GM19025 (cell line): ENCODE measurements around the gene CCDC17.

Experiments used
- ATAC-seq: cut with Tn5 transposase; IDR thresholded peaks from one replicate; pipeline ENCODE4 v1.9.1; 2021; ENCODE audit warnings: mild to moderate bottlenecking, low read depth, moderate library complexity; ENCODE audit not compliant: unreplicated experiment

Gene CCDC17

DNA sequence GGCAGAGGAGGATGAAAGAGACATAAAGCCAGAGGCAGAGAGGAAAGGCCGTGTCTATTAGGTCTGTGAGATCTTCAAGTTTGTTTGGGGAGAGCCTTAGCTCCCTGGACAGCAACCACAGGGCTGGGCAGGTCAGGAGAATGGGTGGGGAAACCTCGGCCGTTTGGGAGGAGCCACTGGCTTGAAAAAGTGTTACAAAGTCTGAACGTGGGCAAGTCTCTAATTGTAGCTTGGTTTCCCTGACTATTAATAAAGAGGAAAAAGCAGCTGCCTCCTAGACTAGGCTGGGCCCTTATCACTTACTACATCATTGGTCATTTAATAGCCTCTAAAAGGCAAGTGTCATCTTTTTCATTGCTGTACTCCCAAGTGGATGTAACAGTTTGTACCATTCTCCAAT lies at the start of gene CCDC17:
TSS of gene CCDC17 (minus strand) at position 83 of the 400 bp plus-strand sequence. CDS start 145 bp downstream, outside the sequence.
- ATAC-seq = no peak

DNA sequence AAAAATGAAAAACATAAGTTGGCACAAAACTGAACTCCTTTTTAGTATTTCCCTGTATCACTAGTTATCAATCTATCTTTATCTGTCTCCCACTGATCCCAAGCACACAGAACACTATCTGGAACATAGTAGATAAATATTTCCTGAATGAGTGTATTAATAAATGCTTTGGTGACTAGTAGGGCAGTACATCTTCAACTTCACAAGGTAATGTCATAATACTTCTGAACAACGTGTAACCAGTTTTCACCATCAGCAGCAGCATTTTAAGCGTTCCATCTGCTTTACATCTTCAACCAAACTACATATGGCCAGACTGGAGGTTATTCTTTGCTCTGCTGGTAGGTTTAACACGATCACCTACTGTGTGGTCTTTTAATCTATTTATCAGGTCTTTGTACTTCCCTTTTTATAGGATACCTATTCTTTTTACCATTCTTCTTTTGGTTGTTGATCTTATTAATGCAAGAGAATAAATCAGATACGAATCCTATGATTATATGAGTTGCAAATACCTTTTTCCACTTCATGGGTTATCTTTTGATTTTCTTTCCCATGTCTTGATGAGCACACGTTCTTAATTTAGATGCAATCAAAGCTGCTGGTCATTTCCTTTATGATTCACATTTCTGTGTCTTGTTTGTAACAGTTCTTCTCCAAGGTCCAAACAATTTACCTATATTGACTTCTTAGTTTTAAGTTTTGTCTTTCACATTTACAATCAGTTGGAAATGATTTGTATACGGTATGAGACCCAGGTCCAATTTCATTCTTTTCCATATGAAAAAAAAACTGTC lies 46.2 kb upstream of the CCDC17 start:
- no peak for ATAC-seq

DNA sequence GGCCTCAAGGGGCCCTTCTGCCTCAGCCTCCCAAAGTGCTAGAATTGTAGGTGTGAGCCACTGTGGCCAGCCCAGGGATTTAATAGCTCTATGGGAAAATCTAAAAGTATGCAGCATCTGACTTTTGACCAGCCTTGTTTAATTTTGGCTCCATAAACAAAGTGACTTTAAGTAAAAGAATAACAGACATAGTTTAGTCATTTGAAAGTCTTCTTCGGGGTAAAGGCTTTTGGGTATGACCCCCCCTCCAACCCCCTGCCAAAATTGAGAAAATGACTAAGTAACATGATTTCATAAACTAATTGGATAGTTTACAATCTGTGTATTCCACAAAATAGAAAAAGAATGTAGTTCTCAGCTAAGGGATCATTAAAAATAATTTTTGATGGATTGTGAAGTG lies 45.5 kb upstream of the CCDC17 start:
- no peak for ATAC-seq

DNA sequence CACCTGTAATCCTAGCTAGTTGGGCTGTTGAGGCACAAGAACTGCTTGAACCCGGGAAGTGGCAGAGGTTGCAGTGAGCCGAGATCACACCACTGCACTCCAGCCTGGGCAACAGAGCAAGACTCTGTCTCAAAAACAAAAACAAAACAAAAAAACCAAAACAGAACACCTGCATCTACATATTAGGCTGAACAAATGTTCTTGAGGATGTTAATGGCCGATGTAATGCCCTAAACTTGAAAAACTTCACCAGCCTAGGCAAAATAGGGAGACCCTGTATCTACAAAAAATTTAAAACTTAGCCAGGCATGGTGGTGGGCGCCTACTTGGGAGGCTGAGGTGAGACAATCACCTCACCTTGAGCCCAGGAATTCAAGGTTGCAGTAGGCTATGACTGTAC lies 44.7 kb upstream of the CCDC17 start:
- ATAC-seq = no peak

GRCh38 chr1:45667321-45668111 lies 43.7 kb upstream of the CCDC17 start:
- no peak for ATAC-seq

DNA sequence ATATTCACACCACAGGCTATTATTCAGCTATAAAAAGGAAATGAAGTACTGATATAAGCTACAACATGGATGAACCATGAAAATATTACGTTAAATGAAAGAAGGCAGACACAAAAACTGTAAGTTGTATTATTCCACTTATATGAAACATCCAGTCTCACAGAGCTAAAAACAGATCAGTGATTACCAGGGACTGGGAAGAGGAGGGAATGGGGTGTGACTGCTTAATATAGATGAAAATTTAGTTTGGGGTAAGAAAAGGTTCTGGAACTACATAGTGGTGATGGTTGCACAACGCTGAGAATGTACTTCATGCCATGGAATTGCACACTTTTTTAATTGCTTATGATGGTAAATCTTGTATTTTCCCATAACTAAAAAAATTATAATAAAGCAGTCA lies 43.0 kb upstream of the CCDC17 start:
- ATAC-seq = no peak

GRCh38 chr1:45660336-45660735 lies 36.5 kb upstream of the CCDC17 start:
- ATAC-seq = no peak

GRCh38 chr1:45659222-45659621 lies 35.4 kb upstream of the CCDC17 start:
- no peak for ATAC-seq

DNA sequence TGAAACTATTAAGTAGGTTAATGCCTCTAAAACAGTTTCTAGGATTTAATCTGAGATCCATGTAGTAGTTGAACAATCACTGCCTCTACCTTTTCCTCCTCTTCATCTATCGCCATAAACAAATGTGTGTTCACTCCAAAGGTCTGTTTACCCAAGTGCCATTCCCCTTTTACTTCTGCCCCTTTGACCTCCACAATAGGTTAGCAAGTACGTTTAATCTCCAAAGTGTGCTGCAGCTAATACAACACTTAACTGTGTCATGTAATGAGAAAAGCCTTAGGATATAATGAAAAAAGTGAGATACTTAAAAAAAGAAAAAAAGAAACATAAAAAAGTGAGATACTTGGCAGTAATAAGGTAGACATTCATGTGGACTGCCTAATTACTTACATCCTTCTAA lies 34.3 kb upstream of the CCDC17 start:
- no peak for ATAC-seq

DNA sequence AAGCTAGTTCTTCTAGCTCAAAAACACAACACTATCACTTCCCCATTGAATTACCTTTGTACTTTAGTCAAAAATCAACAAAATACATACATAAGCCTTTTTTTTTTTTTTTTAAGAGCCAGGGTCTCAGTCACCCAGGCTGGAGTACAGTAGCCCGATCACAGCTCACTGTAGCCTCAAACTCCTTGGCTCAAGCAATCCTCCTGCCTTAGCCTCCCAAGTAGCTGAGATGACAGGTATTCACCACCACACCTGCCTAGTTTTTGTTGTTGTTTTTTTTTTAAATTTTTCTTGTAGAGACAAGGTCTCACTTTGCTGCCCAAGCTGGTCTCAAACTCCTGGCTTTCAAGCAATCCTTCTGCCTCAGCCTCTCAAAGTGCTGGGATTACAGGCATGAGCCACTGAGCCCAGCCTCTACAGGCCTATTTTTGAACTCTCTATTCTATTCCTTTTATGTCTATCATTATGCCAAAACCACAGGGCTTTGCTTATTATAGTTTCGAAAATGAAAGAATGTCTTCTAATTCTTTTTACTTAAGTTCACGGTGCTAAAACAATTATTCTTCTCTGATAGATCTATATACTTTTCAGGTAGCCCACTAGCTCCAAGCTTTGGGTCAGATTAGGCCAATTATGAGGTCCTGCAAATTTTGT lies 32.8 kb upstream of the CCDC17 start:
- ATAC-seq = no peak

DNA sequence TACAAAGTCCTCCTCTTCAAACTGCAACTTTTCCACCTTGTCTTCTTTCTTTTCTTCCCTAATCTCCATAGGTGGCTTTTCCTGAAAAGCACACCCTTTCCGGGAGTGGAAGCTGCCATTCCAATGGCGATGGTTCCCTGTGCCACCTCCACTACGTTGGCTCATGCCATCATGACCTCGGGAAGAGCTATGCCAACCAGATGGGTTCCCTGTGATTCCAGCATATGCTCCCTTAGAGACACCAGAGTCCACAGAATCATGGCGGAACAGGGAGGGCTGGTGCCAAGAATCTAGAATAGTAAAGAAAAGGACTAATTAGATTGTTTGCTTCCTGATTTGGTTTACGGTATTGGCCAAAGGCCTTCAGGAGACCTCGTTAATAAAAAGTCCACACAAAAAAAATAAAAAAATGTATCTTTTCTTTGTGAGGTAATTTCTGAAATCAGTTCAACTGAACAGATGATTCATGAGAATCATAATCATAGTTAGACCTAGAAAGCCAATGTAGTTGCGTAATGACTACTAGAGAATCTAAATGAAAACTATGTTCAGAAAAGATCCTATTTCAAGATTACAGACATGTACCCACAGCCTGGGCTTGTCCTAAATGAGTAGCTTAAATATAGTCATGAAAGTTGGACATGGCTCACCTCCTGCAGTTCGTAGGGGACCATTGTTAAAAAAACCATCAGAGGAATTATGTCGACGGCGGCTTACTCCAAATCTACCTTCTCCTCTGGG lies 30.9 kb upstream of the CCDC17 start:
- ATAC-seq = no peak

GRCh38 chr1:45647248-45648021 lies 23.6 kb upstream of the CCDC17 start:
- ATAC-seq = no peak

DNA sequence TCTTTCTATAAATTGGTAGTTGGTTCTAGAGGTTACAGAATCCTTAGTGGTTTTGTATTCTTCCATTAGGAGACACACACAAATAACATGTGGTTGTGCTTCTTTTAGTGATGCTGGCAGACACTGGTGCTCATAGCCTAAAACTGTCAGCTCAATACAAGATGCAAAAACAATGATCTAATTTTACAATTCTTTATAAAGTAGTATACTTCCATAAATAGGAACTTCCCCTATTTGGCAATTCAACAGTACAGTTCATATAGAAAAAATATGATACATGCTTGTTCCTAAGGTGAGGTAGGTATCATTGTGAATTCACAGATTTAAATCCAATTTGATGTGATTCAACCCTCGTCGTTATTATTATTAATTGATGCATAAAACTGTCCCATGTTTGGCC lies 20.8 kb upstream of the CCDC17 start:
- ATAC-seq = no peak

- ATAC-seq = no peak
These were observed 20.1 kb upstream of the CCDC17 start for GRCh38 chr1:45643978-45644377.

GRCh38 chr1:45643321-45643720 lies 19.5 kb upstream of the CCDC17 start:
- no peak for ATAC-seq

- no peak for ATAC-seq
These were observed 16.4 kb upstream of the CCDC17 start for GRCh38 chr1:45640293-45640692.

GRCh38 chr1:45635211-45635610 lies 11.4 kb upstream of the CCDC17 start:
- no peak for ATAC-seq

- ATAC-seq = no peak
These were observed 6.6 kb upstream of the CCDC17 start for GRCh38 chr1:45630429-45630828.

GRCh38 chr1:45629035-45629434 lies 5.2 kb upstream of the CCDC17 start:
- no peak for ATAC-seq
